GM19099 (cell line): Measurements from ENCODE around the gene SENP1.

Experiments used
- POLR2A ChIP-seq: IDR thresholded peaks from 3 replicates; pipeline ENCODE4 v1.6.1; 2011; ENCODE audit warnings: low read depth; ENCODE audit not compliant: insufficient read length; ENCODE audit errors: extremely low read depth

The SENP1 gene

DNA sequence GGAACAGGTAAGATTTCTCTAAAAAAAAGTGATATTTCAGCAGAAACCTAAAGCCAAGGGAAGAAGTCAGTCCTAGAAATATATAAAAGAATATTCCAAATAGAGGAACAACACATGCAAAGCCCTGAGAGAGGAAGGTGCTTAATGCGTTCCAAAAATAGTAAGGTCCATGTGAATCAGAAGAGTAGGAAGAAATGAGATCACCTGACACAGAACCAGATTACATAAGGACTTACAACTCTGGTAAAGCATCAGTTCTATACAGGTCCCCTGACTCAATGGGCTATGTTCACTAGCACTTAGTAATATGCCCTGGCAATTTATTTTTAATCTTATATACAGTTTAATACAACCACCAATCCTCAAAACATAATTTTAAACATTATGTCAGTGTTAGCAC lies 30.0 kb downstream of the SENP1 start:
- TF ChIP-seq POLR2A: no peak

DNA sequence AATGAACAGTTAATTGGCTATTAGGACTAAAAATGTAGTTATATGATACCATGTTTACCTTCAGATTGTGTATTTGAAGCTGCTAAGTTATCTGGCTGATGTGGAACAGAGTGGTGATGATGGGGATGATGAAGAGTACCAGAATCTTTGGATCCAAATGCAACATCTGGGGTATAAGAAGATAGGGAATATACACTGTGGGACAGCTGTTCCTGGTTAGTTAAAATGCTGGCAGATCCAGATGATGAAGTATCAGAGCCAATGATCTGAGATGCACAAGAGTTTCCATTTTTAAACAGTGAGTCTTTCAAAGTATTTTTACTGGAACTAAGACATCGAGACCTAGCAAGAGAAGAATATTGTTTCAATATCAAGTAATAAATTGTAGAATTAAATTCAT lies 31.6 kb downstream of the SENP1 start:
- TF ChIP-seq POLR2A: no peak

DNA sequence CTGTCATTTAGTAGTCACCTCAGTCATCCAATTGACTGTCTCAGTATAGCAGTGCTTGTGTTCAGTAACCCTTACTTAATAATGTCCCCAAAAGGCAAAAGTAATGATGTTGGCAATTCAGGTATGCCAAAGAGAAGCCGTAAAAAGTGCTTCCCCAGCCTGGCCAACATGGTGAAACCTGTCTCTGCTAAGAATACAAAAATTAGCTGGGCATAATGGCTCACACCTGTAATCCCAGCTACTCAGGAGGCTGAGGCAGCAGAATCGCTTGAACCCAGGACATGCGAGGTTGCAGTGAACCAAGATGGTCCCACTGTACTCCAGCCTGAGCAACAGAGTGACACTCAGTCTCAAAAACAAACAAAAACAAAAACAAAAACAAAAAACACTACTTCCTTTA lies 33.6 kb downstream of the SENP1 start:
- TF ChIP-seq POLR2A: no peak

DNA sequence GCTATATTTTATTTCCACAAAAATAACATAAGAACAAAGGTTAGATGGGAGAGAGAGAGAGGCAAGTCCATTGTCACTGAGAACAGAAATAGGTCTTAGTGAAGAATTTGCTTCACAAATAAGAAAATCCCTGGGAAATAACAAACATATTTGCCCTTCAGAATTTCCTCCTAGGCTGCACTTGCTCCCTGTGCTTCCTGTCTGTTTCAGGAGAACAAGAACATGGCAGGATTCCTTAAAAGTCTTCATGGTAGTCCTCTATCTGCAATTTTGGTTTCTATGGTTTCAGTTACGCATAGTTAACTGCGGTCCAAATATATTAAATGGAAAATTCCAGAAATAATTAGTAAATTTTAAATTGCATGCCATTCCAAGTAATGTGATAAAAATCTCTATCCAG lies 34.1 kb downstream of the SENP1 start:
- no peak for TF ChIP-seq POLR2A

DNA sequence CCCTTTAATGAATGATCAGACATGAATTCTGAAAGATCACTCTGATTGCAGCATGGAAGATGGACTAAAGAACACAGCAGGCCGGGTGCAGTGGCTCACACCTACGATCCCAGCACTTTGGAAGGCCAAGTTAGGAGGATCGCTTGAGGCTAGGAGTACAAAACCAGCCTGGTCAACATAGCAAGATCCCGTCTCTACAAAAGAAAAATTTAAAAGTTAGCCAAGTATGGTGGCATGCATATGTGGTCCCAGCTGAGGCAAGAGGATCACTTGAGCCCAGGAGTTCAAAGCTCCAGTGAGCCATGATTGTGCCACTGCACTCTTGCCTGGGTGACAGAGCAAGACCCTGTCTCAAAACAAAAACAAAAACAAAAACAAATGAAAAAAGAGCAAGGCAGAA lies 35.1 kb downstream of the SENP1 start:
- no peak for TF ChIP-seq POLR2A

DNA sequence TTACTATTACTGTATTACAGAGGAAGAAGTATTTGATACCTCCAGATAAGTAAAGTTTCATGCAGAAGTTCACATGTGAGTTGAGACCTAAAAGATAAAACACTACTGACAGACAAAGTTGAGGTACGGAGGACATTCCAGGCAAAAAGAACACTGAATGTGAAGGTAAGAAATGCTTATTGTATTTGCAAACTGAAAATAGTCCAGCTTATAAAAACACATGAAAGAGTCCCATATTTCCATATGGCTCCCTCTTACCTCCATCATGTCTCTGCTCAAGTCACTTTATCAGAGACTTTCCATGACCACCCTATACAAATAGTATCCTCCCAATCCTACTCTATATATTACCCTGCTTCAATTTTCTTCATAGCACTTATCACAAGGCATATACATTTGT lies 35.8 kb downstream of the SENP1 start:
- no peak for TF ChIP-seq POLR2A

DNA sequence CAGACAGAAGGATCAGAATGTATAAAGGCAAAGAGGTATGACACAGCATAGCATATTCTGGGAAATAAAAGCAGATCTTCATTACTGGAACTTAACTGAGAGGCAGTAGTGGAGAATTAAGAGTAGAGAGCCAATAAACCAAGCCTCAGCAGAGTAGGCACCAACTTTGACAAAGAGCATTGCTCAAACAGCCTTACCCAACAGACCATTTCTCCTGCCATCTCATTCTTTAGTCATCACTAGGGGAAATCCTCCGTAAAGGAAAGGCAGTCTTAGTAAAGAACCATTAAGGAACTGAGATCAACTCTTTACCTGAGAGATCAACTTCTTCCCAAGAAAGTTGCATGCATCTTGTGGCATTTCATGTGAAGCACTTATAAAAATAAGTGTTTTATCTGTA lies 36.6 kb downstream of the SENP1 start:
- TF ChIP-seq POLR2A: no peak

DNA sequence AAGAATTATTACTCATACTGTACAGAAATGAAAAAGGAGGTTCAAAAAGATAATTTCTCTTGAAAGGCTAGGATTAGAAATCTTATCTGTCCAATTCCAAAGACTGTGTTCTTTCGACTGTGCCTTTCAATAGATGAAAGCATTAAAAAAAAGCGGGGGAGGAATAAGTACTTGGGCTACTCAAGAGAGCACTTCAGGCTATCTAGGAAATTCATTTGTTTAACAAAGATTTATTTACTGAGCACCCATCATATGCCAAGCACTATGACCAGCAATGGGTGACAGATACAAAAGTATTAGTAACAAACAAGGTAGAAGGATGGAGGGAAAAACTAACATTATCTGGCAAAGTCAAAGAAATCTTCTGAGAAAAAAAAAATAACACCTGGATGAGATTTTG lies 37.4 kb downstream of the SENP1 start:
- no peak for TF ChIP-seq POLR2A

DNA sequence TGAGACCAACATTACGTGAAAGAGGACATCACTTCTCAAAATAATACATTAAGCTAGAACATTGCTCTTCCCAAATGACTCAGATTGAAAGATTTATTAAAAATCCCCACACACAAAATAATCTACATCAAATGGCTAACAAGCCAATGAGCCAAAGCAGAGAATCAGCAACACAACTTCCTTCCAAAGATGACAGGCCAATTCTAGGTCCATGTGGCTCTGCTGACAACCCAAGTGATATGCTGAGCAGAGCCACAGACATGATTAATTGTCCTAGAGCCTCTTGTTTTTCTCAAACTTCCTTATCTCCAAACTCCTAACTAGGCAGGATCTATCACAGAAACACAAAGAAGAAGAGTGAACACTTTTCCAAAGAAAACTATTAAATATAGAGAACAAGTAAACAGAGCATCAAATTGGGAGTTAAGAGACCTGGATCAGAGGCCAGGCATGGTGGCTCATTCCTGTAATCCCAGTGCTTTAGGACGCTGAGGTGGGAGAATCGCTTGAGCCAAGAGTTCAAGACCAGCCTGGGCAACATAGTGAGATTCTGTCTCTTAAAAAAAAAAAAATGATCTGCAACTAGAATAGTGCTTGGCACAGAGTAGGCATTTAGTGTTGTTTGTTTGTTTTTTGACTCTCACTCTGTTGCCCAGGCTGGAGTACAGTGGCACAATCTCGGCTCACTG lies 38.5 kb downstream of the SENP1 start:
- TF ChIP-seq POLR2A: no peak

DNA sequence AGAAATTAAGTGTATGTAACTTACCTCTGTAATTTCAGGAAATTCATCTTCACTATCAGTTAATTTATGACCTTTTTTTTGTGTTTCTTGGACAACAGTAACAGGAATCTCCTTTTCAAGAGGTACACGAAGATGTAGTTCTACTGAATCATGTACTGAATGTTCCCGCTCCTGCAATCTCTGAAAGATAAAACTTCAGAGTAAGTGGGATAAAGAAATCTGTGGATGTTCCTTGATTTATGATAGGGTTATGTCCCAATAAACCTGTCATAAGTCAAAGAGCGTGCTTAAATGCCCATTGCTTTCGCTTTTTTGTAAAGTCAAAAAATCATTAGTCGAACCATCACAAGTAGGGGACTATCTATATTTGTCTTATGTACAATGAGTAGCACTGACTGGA lies 40.8 kb downstream of the SENP1 start:
- TF ChIP-seq POLR2A: no peak

DNA sequence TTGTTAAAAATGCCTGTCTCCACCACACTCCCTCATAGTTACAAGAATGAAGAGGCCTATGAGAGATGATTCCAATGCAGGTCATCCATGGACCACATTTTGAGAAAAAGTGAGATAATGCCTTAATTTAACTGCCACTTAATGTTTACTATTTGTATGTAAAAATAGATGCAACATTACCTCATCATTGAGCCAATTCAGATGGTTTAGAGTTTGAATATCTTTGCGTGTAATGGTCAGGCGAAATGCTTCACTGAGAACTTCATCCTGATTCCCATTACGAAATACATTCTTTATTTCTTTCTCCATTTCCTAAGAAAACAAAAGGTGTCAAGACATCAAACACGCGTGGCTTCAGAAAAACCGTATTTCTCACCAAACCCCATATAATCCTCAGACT lies 42.3 kb downstream of the SENP1 start:
- TF ChIP-seq POLR2A: no peak

DNA sequence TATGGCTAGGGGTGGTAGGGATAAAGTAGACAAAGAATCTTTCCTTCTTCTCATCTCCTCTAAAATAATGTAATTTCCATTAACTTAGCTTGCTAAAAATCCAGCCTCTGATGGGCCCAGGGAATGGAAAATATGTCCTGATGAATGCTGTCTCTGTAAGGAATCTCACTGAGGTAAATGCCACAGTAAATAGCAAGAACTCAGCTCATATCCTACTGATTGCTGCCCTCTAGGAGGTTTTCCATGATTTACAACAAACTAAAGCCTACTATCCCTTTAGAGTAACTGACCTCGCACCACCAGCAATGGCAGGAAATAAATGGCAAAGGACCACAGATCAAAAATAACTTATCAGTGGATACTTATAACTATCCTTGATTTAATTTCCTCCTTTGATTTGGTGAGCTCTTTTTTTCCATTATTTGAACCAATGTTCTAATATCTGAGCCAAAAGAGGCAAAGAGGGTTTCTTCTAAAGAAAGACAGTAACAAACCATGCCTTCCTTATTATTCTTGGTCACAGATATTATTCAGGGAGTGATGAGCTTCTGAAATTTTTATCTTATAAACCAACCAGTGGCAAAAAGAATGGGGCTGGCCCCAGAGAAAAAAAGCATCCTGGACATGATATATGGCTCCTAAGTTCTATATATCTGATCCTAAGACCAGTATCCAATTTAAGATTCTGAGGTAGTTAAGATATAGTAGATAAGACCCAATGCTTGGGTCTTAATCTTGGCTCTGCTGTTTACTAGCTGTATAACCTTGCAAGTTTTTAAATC lies 43.8 kb downstream of the SENP1 start:
- TF ChIP-seq POLR2A: no peak

DNA sequence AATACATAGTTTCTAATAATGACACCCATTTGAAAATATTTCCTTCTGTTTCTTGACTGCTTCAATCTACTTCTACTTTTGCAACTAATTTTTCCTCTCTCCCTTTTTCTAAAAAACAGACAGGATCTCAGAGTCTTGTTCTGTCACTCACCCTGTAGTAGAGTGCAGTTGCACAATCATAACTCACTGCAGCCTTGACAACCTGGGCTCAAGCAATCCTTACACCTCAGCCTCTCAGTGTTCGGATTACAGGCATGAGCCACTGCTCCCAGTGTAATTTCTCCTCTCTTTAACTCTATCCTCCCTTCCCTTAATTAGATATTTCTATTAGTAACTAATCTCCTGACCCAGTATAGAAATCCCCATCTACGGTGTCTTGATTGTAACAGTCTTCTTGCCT lies 45.4 kb downstream of the SENP1 start:
- TF ChIP-seq POLR2A: no peak

DNA sequence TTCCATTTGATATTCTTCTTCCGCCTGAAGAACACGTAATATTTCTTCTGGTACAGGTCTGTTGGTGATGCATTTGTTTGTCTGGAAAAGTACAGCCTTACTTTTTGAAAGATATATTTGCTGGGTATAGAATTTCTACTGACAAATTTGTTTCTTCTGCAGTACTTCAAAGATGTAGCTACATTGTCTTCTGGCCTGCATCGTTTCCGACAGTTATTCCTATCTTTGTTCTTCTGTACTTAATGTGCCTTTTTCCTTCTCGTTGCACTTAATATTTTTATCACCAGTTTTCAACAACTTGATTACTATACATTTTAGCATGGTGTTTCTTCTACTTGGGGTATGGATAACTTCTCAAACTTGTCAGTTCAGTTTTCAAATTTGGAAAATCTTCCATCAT lies 47.1 kb downstream of the SENP1 start:
- no peak for TF ChIP-seq POLR2A

DNA sequence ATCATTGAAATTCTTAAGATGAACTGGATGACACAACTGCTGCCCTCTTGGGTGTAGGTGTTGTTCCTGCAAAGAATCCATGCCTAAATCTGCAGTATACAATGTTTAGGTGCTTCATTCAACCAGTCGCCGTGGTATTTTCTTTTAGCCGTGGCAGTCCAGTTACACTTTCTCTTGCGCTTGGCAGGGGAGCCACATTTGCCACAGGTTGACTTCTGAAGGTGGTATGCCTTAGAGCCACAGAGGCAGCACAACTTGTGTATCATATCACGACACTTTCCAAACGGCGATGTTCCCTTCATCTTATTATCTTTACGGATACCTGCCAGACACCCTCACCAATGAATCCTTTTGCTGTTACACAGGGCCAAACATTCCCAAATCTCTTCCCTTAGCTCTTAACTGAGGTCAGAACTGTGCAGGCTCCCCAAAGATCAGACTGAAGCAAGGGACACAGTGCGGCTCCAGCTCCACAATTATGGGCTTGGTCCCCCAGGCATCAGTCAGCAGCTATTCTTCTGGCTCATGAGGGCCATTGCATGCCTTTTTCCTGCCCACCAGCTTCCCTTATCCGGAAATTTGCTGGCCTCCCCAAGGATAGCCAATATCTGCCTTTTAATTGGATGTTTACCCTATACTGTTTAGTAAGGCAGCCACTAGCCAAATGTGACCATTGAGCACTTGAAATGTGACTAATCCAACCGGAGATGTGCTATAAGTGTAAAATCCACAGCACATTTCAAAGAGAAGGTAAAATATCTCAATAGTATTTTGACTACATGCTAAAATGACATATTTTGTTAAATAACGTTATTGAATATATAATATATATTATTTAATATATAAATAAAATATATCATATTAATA lies 50.7 kb downstream of the SENP1 start:
- TF ChIP-seq POLR2A: no peak

DNA sequence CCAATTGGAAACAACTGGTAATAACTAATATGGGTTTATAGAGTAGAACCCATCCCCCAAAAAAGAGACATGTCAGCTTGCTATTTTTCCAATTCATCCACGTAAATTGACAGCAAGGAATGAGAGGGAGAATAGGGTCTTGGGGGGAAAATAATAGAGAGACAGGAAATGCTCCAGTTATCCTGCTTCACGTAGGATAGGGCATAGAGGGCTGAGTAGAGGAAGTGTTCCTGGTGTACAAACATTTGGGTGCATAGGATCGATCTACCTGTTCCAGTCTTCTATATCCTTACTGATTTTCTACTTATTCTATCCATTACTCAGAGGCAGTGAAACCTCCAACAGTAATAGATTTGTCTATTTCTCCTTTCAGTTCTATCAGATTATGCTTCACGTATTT lies 52.0 kb downstream of the SENP1 start:
- no peak for TF ChIP-seq POLR2A

DNA sequence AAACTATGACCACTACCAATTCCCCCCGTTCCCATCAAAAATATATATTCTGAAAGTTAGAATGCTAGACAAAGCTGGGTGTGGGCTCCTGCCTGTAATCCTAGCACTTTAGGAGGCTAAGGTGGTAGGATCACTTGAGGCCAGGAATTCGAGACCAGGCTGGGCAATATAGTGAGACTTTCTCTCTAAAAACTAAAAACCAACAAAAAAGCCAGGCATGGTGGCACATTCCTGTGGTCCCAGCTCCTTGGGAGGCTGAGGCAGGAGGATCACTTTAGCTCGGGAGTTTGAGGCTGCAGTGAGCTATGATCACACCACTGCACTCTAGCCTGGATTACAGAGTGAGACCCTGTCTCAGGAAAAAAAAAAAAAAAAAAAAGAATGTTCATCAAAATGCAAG lies 52.8 kb downstream of the SENP1 start:
- TF ChIP-seq POLR2A: no peak

DNA sequence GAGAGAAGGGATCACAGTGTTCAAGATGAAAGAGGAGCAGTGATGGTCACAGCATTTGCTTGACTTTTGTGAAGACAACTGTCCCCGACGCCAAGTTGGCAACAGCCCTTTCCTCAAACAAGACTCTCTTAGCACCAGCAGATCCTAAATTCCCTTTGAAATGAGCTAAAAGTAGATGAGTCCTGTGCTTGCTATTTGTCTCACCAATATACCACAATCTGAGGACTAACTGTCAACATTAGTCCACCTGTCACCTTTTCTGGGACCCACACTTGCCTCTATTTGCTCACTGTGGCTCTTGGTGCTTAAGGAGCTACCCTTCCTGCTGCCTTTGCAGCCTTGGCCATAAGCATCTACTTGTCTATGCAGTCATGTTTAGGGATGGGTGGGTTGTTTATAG lies 54.2 kb downstream of the SENP1 start:
- TF ChIP-seq POLR2A: no peak
